GM23248 (cell line): Measurements from ENCODE around the gene TEPSIN.

ENCODE experiments used
- EZH2 ChIP-seq: fragments of 200-600 bp; sonication (generic); IDR thresholded peaks from 2 replicates; pipeline ENCODE4 v1.6.1; 2018; ENCODE audit warnings: antibody characterized with exemption, mild to moderate bottlenecking; ENCODE audit not compliant: insufficient read depth, poor library complexity, severe bottlenecking
- EZH2phosphoT487 ChIP-seq: fragments of 200-600 bp; sonication (generic); IDR thresholded peaks from 2 replicates; pipeline ENCODE4 v1.6.1; 2018; ENCODE audit warnings: antibody characterized with exemption, moderate library complexity, mild to moderate bottlenecking, low read depth; ENCODE audit not compliant: insufficient read depth

GRCh38 chr17:81228834-81229665 lies 9.8 kb downstream of the TEPSIN start:
- no peak for TF ChIP-seq EZH2
- no peak for TF ChIP-seq EZH2phosphoT487
